IMR-90 (cell line): ENCODE measurements around the gene PAFAH1B2. TPM values are rescaled to one million over a fixed set of nuclear protein-coding genes. Genes with fewer than 3 reads are reported as not detected.
A peak's percentile ranks its signal among the peaks of the same experiment; 100 is the strongest.

ENCODE experiments used
- ATAC-seq: fragments of 200-7000 bp; cut with Tn5 transposase; 2 replicates; pipeline ENCODE4 v1.9.1; 2020; ENCODE audit warnings: low read depth, mild to moderate bottlenecking, moderate library complexity
- BruUV-seq: library from RNA; stranded (reverse); fragments of 400-500 nt; replicated peaks from 2 replicates; lab custom pipeline; 2021; lab: Mats Ljungman, UMichigan
- CTCF ChIA-PET: fragments of 300-600 bp; formaldehyde crosslinking; extraction: SDS; loops from one replicate; lab custom pipeline; 2021; ENCODE audit warnings: antibody characterized with exemption; lab: Yijun Ruan, JAX
- POLR2A ChIA-PET: fragments of 300-600 bp; sonication (Branson Sonifier 250); formaldehyde crosslinking; loops from one replicate; lab custom pipeline; 2022; ENCODE audit warnings: antibody characterized with exemption; ENCODE audit not compliant: unreplicated experiment; lab: Charles Lee
- DNase-seq: peaks from one replicate; pipeline ENCODE4 v3.0.0; 2013
- H2AFZ ChIP-seq: replicated peaks from 2 replicates; pipeline ENCODE3; 2013; ENCODE audit warnings: low read length, mild to moderate bottlenecking; ENCODE audit not compliant: poor library complexity
- H2AK5ac ChIP-seq: 2 replicates; pipeline ENCODE4 v1.6.1; 2013; ENCODE audit warnings: low read depth, low read length, inconsistent platforms
- H2AK9ac ChIP-seq: replicated peaks from 2 replicates; pipeline ENCODE3; 2013; ENCODE audit warnings: mild to moderate bottlenecking, low read depth, low read length, moderate library complexity; ENCODE audit not compliant: poor library complexity
- H2BK120ac ChIP-seq: 2 replicates; pipeline ENCODE4 v1.6.1; 2013; ENCODE audit warnings: low read depth, low read length, inconsistent platforms
- H2BK15ac ChIP-seq: 3 replicates; pipeline ENCODE4 v1.6.1; 2013; ENCODE audit warnings: low read depth, low read length, inconsistent platforms
- H2BK20ac ChIP-seq: 2 replicates; pipeline ENCODE4 v1.6.1; 2013; ENCODE audit warnings: low read depth, mild to moderate bottlenecking, inconsistent platforms, low read length, moderate library complexity
- H2BK5ac ChIP-seq: 2 replicates; pipeline ENCODE4 v1.6.1; 2013; ENCODE audit warnings: mild to moderate bottlenecking, low read depth, low read length, inconsistent platforms; ENCODE audit not compliant: poor library complexity, severe bottlenecking
- H3K14ac ChIP-seq: replicated peaks from 2 replicates; pipeline ENCODE4 v1.6.1; 2013; ENCODE audit warnings: low read depth, low read length, inconsistent platforms
- H3K18ac ChIP-seq: 2 replicates; pipeline ENCODE4 v1.6.1; 2013; ENCODE audit warnings: low read depth, low read length, control low read depth
- H3K23ac ChIP-seq: 2 replicates; pipeline ENCODE4 v1.6.1; 2013; ENCODE audit warnings: low read depth, low read length, inconsistent platforms
- H3K27ac ChIP-seq: 2 replicates; pipeline ENCODE4 v1.5.1; 2013; ENCODE audit warnings: mild to moderate bottlenecking, control low read depth, low read length; ENCODE audit not compliant: insufficient read depth
- H3K27me3 ChIP-seq: 2 replicates; pipeline ENCODE4 v1.6.1; 2013; ENCODE audit warnings: low read length; ENCODE audit not compliant: control insufficient read depth, insufficient read depth
- H3K36me3 ChIP-seq: 2 replicates; pipeline ENCODE4 v1.6.1; 2013; ENCODE audit warnings: low read length, mixed read lengths; ENCODE audit not compliant: control insufficient read depth, insufficient read depth
- H3K4ac ChIP-seq: 2 replicates; pipeline ENCODE4 v1.6.1; 2013; ENCODE audit warnings: low read depth, low read length, inconsistent platforms
- H3K4me1 ChIP-seq: 2 replicates; pipeline ENCODE4 v1.6.1; 2013; ENCODE audit warnings: low read length, mixed read lengths; ENCODE audit not compliant: control insufficient read depth, insufficient read depth
- H3K4me2 ChIP-seq: 2 replicates; pipeline ENCODE4 v1.6.1; 2013; ENCODE audit warnings: low read depth, mild to moderate bottlenecking, control low read depth, low read length, moderate library complexity
- H3K4me3 ChIP-seq: 2 replicates; pipeline ENCODE4 v1.5.1; 2013; ENCODE audit warnings: low read depth, mild to moderate bottlenecking, control low read depth, low read length, moderate library complexity; ENCODE audit not compliant: insufficient read depth
- H3K56ac ChIP-seq: 2 replicates; pipeline ENCODE4 v1.6.1; 2013; ENCODE audit warnings: low read length, inconsistent platforms; ENCODE audit not compliant: insufficient read depth; ENCODE audit errors: extremely low read depth
- H3K79me1 ChIP-seq, 2 experiments: 2 replicates each; pipeline ENCODE4 v1.6.1; 2013; ENCODE audit warnings: low read length in 2 of 2, inconsistent platforms in 1 of 2, low read depth in 1 of 2
- H3K9ac ChIP-seq: 2 replicates; pipeline ENCODE4 v1.6.1; 2013; ENCODE audit warnings: low read depth, low read length, control low read depth
- H3K9me1 ChIP-seq: 2 replicates; pipeline ENCODE4 v1.6.1; 2013; ENCODE audit warnings: low read length, inconsistent platforms; ENCODE audit not compliant: insufficient read depth
- H3K9me3 ChIP-seq: 2 replicates; pipeline ENCODE4 v1.6.1; 2013; ENCODE audit warnings: low read length; ENCODE audit not compliant: control insufficient read depth, insufficient read depth
- H4K20me1 ChIP-seq: 2 replicates; pipeline ENCODE4 v1.6.1; 2013; ENCODE audit warnings: low read length, inconsistent platforms; ENCODE audit not compliant: insufficient read depth
- H4K5ac ChIP-seq: 2 replicates; pipeline ENCODE4 v1.6.1; 2013; ENCODE audit warnings: mild to moderate bottlenecking, low read depth, low read length, control low read depth
- H4K8ac ChIP-seq, 2 experiments: 2 replicates each; pipeline ENCODE4 v1.6.1; 2013; ENCODE audit warnings: low read depth in 2 of 2, low read length in 2 of 2, control low read depth in 1 of 2, inconsistent platforms in 1 of 2
- H4K91ac ChIP-seq: 2 replicates; pipeline ENCODE4 v1.6.1; 2013; ENCODE audit warnings: low read depth, low read length, inconsistent platforms; ENCODE audit not compliant: insufficient read depth
- NFE2L2 ChIP-seq: fragments of 150-350 bp; IDR thresholded peaks from 2 replicates; pipeline ENCODE4 v1.6.1; 2016; ENCODE audit warnings: low read depth, mild to moderate bottlenecking, low read length
- RCOR1 ChIP-seq: IDR thresholded peaks from 2 replicates; pipeline ENCODE4 v1.6.1; 2012; ENCODE audit warnings: mild to moderate bottlenecking, low read length, improper control_type of control experiment; ENCODE audit not compliant: insufficient replicate concordance
- WGBS, 2 experiments: methylation state at CpG; one replicate each; pipeline versions ENCODE4 v1.1.5 to v1.1.7; 2013; ENCODE audit warnings: missing lambda C conversion rate in 2 of 2; ENCODE audit not compliant: insufficient read length in 1 of 2; ENCODE audit errors: extremely low coverage in 2 of 2; 5-methylcytosine and 5-hydroxymethylcytosine counted together
- dilution Hi-C: fragments of 300-500 bp; cut with HindIII; formaldehyde crosslinking; loops from one replicate; pipeline ENCODE4 v1.14.3; 2018; ENCODE audit warnings: low sequenced_read_pairs; ENCODE audit not compliant: unreplicated experiment
- in situ Hi-C: fragments of 300-500 bp; cut with MboI; formaldehyde crosslinking; loops from 3 replicates; pipeline ENCODE4 v1.14.3; 2019; ENCODE audit warnings: low sequenced_read_pairs, inconsistent platforms, mixed read lengths
- intact Hi-C: fragments of 100-400 bp; cut with micrococcal nuclease; formaldehyde crosslinking; loops from 2 replicates; pipeline ENCODE4 v1.10.0; 2022
- polyA plus RNA-seq, 3 experiments: library from polyadenylated mRNA; depleted of rRNA; stranded (reverse); fragments of >200 nt; gene quantifications; 2 replicates each; pipeline ENCODE4 v1.2.3, GENCODE V29; 2012; ENCODE audit warnings: low replicate concordance in 1 of 3
- total RNA-seq: library from RNA; depleted of rRNA; stranded (reverse); fragments of >200 nt; gene quantifications from 2 replicates; pipeline ENCODE4 v1.2.3, GENCODE V29; 2012

Gene PAFAH1B2
- total and polyA plus RNA-seq, 2 of the 4 experiments (the other 2 are of a cell fraction) = 29.8 to 280 TPM

DNA sequence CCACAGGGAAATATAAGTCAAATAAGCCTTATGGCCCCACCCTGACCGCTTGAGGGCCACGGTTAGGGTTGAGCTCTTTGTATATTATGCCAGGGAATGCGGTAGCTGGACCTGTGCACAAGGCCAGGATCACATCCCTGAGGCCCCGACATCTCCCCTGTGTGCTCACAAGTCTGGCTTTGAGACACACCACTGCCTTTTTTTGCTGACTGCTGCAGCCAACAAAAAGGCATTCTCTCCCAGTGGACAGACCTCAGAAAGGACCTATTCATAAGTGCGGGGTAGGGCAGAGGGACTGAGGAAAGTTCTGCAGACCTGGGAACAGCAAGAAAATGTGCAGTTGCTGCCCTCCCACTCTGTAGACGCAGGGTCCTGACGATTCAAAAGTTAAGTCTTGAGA is 31.0 kb downstream of the PAFAH1B2 start:
- Histone ChIP-seq H3K56ac (no peak overlapping the region), H3K14ac (no peak overlapping the region), H3K18ac (no peak overlapping the region), H3K27ac (no peak overlapping the region), H4K20me1 (peaks cover 10% of the 10 kb centered on the region), H4K5ac (no peak overlapping the region), H3K9ac (no peak overlapping the region), H3K79me1 (peaks cover 11 to 53% of the 10 kb centered on the region in 2 experiments), H3K36me3 (peaks cover 5% of the 10 kb centered on the region), H3K4me1 (peaks cover 21% of the 10 kb centered on the region), H2AK5ac (no peak overlapping the region), H2BK15ac (no peak overlapping the region), H3K4me3 (no peak overlapping the region), H3K4me2 (no peak overlapping the region), H2BK5ac (no peak overlapping the region), H3K27me3 (no peaks in the 10 kb centered on the region), H3K4ac (no peak overlapping the region), H2BK120ac (no peak overlapping the region), H4K91ac (no peak overlapping the region), H4K8ac (no peak overlapping the region), H2AK9ac (no peak overlapping the region), H2AFZ (no peak overlapping the region), H3K23ac (0 out of 2 replicates have a peak overlapping the region, but pooled peaks have one; percentile 37), H3K9me3 (no peaks in the 10 kb centered on the region), H2BK20ac (no peak overlapping the region), H3K9me1 (peaks cover 13% of the 10 kb centered on the region)
- TF ChIP-seq RCOR1 (no peak), NFE2L2 (no peak)
- ATAC-seq = no peak
- in situ Hi-C loops (no loop called here), dilution Hi-C loops (no loop called here), intact Hi-C loops (no loop called here)
- POLR2A ChIA-PET = no interaction called here
- 67% methylated on average over 3 of the region's 7 CpGs; no CpG with 5 or more reads in 1 of the 2 experiments for WGBS, 2 experiments
- DNase-seq = no peak
- BruUV-seq = no TSS peak
- CTCF ChIA-PET = no interaction called here
